Urothelium cell line (cell line): ENCODE results near the gene NPAS1.

ENCODE experiments used
- DNase-seq: peaks from one replicate; pipeline ENCODE4 v3.0.0; 2011; ENCODE audit warnings: low spot score, mixed read lengths
- FAIRE-seq: peaks from 2 replicates; lab custom pipeline; 2011; peaks lifted over from hg19 to GRCh38; lab: Jason Lieb, UNC

The NPAS1 gene

GRCh38 chr19:47019431-47020041 is at the start of gene NPAS1:
NPAS1 (plus strand) TSS chr19:47019837; CDS start chr19:47021048, 1,211 bp downstream.
- no peak for DNase-seq
- FAIRE-seq, result no peak

- DNase-seq (no peak), FAIRE-seq (no peak)
These were observed 48.8 kb upstream of the NPAS1 start for GRCh38 chr19:46970815-46971214.

- DNase-seq (no peak), FAIRE-seq (no peak)
These were observed 47.3 kb upstream of the NPAS1 start for GRCh38 chr19:46972311-46972710.

GRCh38 chr19:46974181-46974580 is 45.5 kb upstream of the NPAS1 start:
- FAIRE-seq, result no peak
- DNase-seq, result no peak

GRCh38 chr19:46975011-46975924 is 44.4 kb upstream of the NPAS1 start:
- DNase-seq (no peak), FAIRE-seq (no peak)

GRCh38 chr19:46975925-46976782 is 43.5 kb upstream of the NPAS1 start:
- FAIRE-seq (no peak), DNase-seq (peak; percentile 16)

GRCh38 chr19:46976845-46977320 is 42.8 kb upstream of the NPAS1 start:
- no peak for FAIRE-seq
- DNase-seq, result peak; percentile 12

GRCh38 chr19:46977548-46977947 is 42.1 kb upstream of the NPAS1 start:
- no peak for FAIRE-seq
- no peak for DNase-seq

GRCh38 chr19:46978171-46978869 is 41.3 kb upstream of the NPAS1 start:
- no peak for DNase-seq
- peak; percentile 35 for FAIRE-seq

GRCh38 chr19:46979126-46980105 is 40.2 kb upstream of the NPAS1 start:
- DNase-seq, result no peak
- no peak for FAIRE-seq

GRCh38 chr19:46980761-46981160 is 38.9 kb upstream of the NPAS1 start:
- DNase-seq, result no peak
- FAIRE-seq, result no peak

GRCh38 chr19:46981286-46981945 is 38.2 kb upstream of the NPAS1 start:
- DNase-seq (no peak), FAIRE-seq (no peak)

GRCh38 chr19:46983097-46983496 is 36.5 kb upstream of the NPAS1 start:
- no peak for FAIRE-seq

GRCh38 chr19:46984077-46985010 is 35.3 kb upstream of the NPAS1 start:
- FAIRE-seq (no peak), DNase-seq (no peak)

More at GRCh38 chr19:46983097-46983496, 36.5 kb upstream of the NPAS1 start:
- no peak for DNase-seq

- FAIRE-seq, result no peak
- DNase-seq, result no peak
These were observed 33.9 kb upstream of the NPAS1 start for GRCh38 chr19:46985542-46986415.

GRCh38 chr19:46988614-46989230 is 30.9 kb upstream of the NPAS1 start:
- DNase-seq (no peak), FAIRE-seq (no peak)
